GF-D8 (cell line): ENCODE measurements around the gene C2orf92.
"Not testable (repeated sequence)": the region's sequence is repeated elsewhere in the genome, so short reads cannot be mapped to it uniquely, and the experiment has no call there.

Experiments
- DNase-seq: peaks from one replicate; lab custom pipeline; 2025; lab: John Stamatoyannopoulos, UW

The C2orf92 gene

GRCh38 chr2:97693476-97693875 lies 24.0 kb downstream of the C2orf92 start:
- no peak for DNase-seq

GRCh38 chr2:97695744-97696143 lies 26.2 kb downstream of the C2orf92 start:
- no peak for DNase-seq

- peak; percentile 47 for DNase-seq
These were observed 28.0 kb downstream of the C2orf92 start for GRCh38 chr2:97697252-97698235.

GRCh38 chr2:97698530-97698929 lies 29.0 kb downstream of the C2orf92 start:
- DNase-seq = no peak

- DNase-seq = peak; percentile 69
These were observed 30.4 kb downstream of the C2orf92 start for GRCh38 chr2:97699765-97700444.

- DNase-seq = no peak
These were observed 31.7 kb downstream of the C2orf92 start for GRCh38 chr2:97701186-97701585.

- peak; percentile 64 for DNase-seq
These were observed 32.4 kb downstream of the C2orf92 start for GRCh38 chr2:97701851-97702465.

GRCh38 chr2:97702731-97703470 lies 33.4 kb downstream of the C2orf92 start:
- DNase-seq = no peak

GRCh38 chr2:97703741-97704140 lies 34.2 kb downstream of the C2orf92 start:
- no peak for DNase-seq

- DNase-seq = no peak
These were observed 35.5 kb downstream of the C2orf92 start for GRCh38 chr2:97704989-97705388.

- no peak for DNase-seq
These were observed 36.6 kb downstream of the C2orf92 start for GRCh38 chr2:97706112-97706511.

- DNase-seq = no peak
These were observed 37.3 kb downstream of the C2orf92 start for GRCh38 chr2:97706708-97707345.

GRCh38 chr2:97707362-97708047 lies 38.0 kb downstream of the C2orf92 start:
- DNase-seq = no peak

- DNase-seq = no peak
These were observed 38.5 kb downstream of the C2orf92 start for GRCh38 chr2:97708048-97708380.

GRCh38 chr2:97708608-97709007 lies 39.1 kb downstream of the C2orf92 start:
- no peak for DNase-seq

- DNase-seq = no peak
These were observed 41.8 kb downstream of the C2orf92 start for GRCh38 chr2:97711394-97711711.

- DNase-seq = not testable (repeated sequence)
These were observed 42.7 kb downstream of the C2orf92 start for GRCh38 chr2:97712175-97712574.

- DNase-seq = no peak
These were observed 43.3 kb downstream of the C2orf92 start for GRCh38 chr2:97712693-97713295.

GRCh38 chr2:97713296-97714083 lies 44.0 kb downstream of the C2orf92 start, which contains the start of gene ZAP70:
Gene ZAP70 (plus strand): TSS chr2:97713576. CDS start chr2:97724037, 10,461 bp downstream.
- no peak for DNase-seq
